Measurements from ENCODE around the gene KRT6B. TPM values are rescaled to one million over a fixed set of nuclear protein-coding genes. Genes with fewer than 3 reads are reported as not detected.

The KRT6B gene
- total RNA-seq, 1 experiment from 2014 or later, result 7.7 TPM

DNA sequence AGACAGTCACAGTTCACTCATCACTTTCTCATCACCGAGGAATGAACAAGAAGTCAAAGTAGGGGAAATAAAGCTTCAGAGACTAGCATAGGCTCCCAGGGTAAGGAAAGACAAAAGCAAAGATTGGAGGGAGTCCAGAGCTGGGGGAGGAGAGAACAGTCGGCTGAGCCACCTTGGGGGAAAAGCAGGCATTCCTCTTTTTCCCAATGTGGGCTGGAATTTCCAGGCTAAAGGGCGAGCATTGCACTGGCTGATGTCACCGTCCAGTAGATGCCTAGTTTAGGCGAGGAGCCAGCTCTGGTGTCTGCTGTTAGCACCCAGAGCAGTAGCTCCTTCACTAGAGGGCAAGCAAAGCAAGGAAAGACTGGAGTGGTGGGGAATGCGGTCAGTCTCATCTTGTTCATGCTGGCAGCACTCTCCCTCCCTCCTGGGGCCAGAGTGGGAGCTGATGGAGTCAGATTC, 9.3 kb downstream of the KRT6B start:
- no peaks in the 10 kb centered on the region for H3K79me2 ChIP-seq (ENCODE audit: low read length)
- peak overlapping the region; percentile 72 for H3K4me2 ChIP-seq (ENCODE audit: low read length)
- H3K9ac ChIP-seq (ENCODE audit: low read length), result peak overlapping the region; percentile 75
- peaks cover 24% of the 10 kb centered on the region for H3F3A ChIP-seq (ENCODE audit: low read length, unreplicated experiment)
- peak overlapping the region; percentile 11; the same call in 1 of the 2 replicates for H3K4me3 ChIP-seq (ENCODE audit: low read length)
- no peaks in the 10 kb centered on the region for H3K9me3 ChIP-seq (ENCODE audit: low read length)
- H4K20me1 ChIP-seq (ENCODE audit: low read length), result no peaks in the 10 kb centered on the region
- H3K4me1 ChIP-seq (ENCODE audit: insufficient read depth, low read length), result peaks cover 72% of the 10 kb centered on the region
- H2AFZ ChIP-seq (ENCODE audit: low read length), result no peak overlapping the region
- intact Hi-C loops (cut with micrococcal nuclease), result loop anchor here (5.0 to 10.0 kb wide), 3 partner anchors 62 to 430 kb away; no protein-coding TSS in a partner anchor
- peak; percentile 99 for DNase-seq
- H3K9me2 ChIP-seq (replicated peaks; ENCODE audit: low read length), result no peaks in the 10 kb centered on the region
- peak overlapping the region; percentile 95 for H3K27ac ChIP-seq (ENCODE audit: low read length)
- no peaks in the 10 kb centered on the region for H3K36me3 ChIP-seq (ENCODE audit: low read depth, low read length)
- H3K27me3 ChIP-seq (ENCODE audit: low read length), result no peaks in the 10 kb centered on the region
- POLR2A ChIA-PET (ENCODE audit: unreplicated experiment), result interaction anchor here (0.7 to 0.8 kb wide), 2 partner anchors 277 to 432 kb away, joined by 3 read pairs; no protein-coding TSS in a partner anchor
- peak; percentile 64 for ATAC-seq
- CTCF ChIA-PET, result interaction anchor here (0.7 to 1.0 kb wide), 3 partner anchors 47 to 437 kb away, joined by 3 read pairs; no protein-coding TSS in a partner anchor
- TF ChIP-seq CTCF (conservative IDR thresholded peaks at IDR 0.05; ENCODE audit: low read depth, low read length), result peak; percentile 56
- no peak for TF ChIP-seq EZH2phosphoT487 (IDR thresholded peaks at IDR 0.05; ENCODE audit: borderline replicate concordance, low read length)
- BruUV-seq (replicated peaks), result no TSS peak

- H3K36me3 ChIP-seq (ENCODE audit: low read depth, low read length), result no peaks in the 10 kb centered on the region
- TF ChIP-seq CTCF (conservative IDR thresholded peaks at IDR 0.05; ENCODE audit: low read depth, low read length), result no peak
- TF ChIP-seq EZH2phosphoT487 (IDR thresholded peaks at IDR 0.05; ENCODE audit: borderline replicate concordance, low read length), result no peak
- no peak for TF ChIP-seq EZH2 (IDR thresholded peaks at IDR 0.05; ENCODE audit: low read length, unreplicated experiment)
- H3K9me3 ChIP-seq (ENCODE audit: low read length), result no peaks in the 10 kb centered on the region
- H2AFZ ChIP-seq (ENCODE audit: low read length), result peak overlapping the region; percentile 25; the same call in 1 of the 2 replicates
- no TSS peak for BruUV-seq (replicated peaks)
- POLR2A ChIA-PET (ENCODE audit: unreplicated experiment), result no interaction called here
- intact Hi-C loops (cut with micrococcal nuclease), result loop anchor here (2.0 to 10.0 kb wide), 4 partner anchors 13 to 431 kb away; no protein-coding TSS in a partner anchor
- peak overlapping the region; percentile 95 for H3K27ac ChIP-seq (ENCODE audit: low read length)
- no peaks in the 10 kb centered on the region for H3K27me3 ChIP-seq (ENCODE audit: low read length)
- H3K4me1 ChIP-seq (ENCODE audit: insufficient read depth, low read length), result peaks cover 84% of the 10 kb centered on the region
- H3K4me2 ChIP-seq (ENCODE audit: low read length), result peak overlapping the region; percentile 72
- H3F3A ChIP-seq (ENCODE audit: low read length, unreplicated experiment), result peaks cover 26% of the 10 kb centered on the region
- CTCF ChIA-PET, result interaction anchor here (0.7 kb wide), 1 partner anchor 46 kb away, joined by 3 read pairs; no protein-coding TSS in a partner anchor
- ATAC-seq (no peak; the same call in none of the 2 replicates), DNase-seq (peak; percentile 76)
- H3K9me2 ChIP-seq (replicated peaks; ENCODE audit: low read length), result no peaks in the 10 kb centered on the region
- peak overlapping the region; percentile 11; the same call in 1 of the 2 replicates for H3K4me3 ChIP-seq (ENCODE audit: low read length)
- H3K79me2 ChIP-seq (ENCODE audit: low read length), result no peaks in the 10 kb centered on the region
- peak overlapping the region; percentile 75 for H3K9ac ChIP-seq (ENCODE audit: low read length)
- no peaks in the 10 kb centered on the region for H4K20me1 ChIP-seq (ENCODE audit: low read length)
Measured at GRCh38 chr12:52441320-52441911, 10.5 kb downstream of the KRT6B start.

All from PC-3 (cell line).